Measurements from ENCODE around the gene KLHL42.
"Not testable (repeated sequence)": the region's sequence is repeated elsewhere in the genome, so short reads cannot be mapped to it uniquely, and the experiment has no call there.

Gene KLHL42

DNA sequence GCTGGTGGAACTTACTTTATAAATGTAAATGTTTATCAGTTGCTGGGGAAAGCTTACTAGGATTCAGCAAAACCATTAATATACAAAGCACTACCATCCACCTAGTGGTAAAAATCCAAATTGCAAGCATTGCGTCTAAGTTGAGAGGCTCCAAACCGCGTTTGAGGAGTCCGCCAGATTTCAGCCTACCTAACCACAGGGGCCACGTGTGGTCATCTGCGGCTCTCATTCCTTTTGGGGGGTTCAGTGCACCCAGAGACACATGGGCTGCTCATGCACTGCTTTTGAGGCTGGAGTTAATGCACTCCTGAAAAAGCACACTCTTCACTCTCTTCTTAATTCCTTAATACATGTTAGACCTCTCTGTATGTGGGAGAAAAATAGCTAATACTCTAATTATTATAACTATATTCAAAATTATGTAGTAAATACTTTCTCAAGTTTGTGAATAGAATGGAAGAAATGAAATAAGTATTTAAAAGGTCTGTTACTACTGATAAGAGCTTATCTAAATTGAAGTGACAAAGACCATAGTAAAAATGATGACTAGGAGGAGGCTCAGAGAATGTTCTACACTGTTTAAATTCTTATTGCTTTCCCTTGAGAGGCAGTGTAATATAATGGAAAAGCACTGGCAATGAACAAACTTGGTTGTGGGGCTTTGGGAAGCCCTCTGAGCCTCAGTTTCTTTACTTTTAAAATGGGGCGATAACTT, 41.4 kb downstream of the KLHL42 start:
- peak; percentile 30 for DNase-seq

DNA sequence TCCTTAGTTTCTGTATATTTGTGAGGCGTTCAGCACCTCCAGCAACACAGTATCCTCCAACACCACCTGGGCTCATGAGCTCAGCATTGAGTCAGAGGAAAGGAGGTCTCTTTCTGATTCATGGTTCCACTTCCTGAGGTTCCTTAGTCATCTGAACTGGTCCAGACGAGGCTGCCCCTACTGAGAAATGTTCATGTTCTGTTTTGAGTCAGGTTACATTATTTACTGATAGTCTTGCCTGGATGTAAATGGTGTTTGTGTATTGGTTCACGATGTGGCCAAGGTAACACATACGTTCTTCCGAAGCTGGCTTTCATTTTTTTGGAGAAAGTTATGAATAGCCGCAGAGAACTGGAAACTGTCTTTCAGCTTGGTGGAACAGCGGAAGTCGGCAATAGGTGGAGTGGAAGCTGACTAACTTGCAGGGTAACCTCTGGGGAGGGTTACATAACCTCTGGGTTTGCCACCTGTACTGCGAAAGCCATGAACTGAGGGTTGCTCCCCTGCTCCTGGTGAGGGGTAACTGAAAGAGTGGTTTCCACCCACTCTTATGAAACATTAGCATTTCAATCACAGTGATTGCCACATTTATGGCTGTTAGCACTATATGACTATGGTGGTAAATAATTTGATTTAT, 42.2 kb downstream of the KLHL42 start:
- peak; percentile 35 for DNase-seq

DNA sequence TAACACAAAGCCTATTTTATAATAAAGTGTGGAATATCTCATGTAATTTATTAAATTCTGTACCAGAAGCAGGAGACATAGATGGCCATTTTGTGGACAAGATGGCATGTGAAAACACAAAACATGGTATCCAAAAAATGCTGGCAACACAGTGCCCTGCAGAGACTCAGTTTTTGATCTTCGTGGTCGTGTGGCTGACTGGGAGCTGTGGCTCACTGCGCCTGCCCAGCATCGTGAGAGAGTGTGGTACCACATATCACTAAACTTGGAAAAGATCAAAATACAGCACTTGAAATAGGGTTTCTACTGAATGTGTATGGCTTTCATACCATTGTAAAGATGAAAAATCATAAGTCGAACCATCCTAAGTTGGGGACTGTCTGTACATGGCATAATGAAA, 43.0 kb downstream of the KLHL42 start:
- no peak for DNase-seq

DNA sequence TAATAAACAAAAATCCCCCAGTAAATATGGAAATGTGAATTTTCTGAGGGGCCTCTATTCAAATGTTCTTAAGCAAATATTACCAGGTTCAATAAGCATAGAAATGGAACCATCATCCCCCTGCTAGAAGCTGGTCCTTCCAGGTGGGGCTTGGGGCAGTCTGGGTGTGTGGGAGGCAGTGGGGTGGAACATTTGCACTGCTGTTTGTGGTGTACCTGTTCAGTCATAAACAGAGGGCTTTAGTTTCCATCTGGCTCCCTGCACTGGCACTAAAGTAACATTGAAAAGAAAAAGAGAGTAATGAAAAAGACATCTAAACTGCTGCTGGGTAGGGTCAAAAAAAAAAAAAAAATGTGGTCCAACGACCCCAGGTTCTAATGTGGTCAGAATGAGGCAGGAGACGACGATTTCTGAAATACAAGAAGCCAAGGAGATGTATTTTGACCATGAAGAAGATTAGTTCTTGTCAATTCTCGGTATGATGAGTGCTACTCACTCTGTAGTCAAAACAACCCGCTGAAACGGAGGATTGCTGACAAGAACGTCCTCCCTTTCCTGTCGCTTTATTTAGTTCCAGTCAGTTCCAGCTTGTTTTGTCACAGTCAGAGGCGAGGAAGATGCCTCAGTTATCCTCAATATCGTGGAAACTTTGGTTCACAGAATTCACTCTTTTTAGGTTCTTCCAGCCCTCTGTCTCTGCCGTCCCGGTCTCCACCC, 44.3 kb downstream of the KLHL42 start:
- no peak for DNase-seq

DNA sequence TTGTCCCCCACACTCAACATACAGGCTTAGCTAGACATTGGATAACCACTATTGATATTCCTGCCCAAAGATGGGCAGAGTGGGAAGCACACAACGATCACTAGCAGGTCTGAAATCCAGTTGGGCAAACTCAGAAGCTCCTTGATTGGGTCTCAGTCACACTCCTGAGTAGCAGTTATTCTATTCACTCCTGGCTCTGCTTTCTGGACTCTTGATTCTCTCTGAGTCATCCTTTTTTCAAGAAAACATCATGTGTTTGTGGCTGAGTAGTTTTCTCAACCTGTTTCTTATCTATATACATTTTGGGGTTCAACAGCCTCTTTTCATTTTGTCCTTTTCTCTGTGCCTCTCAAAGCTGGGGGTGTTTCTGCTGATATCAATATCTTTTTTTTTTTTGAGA, 46.0 kb downstream of the KLHL42 start:
- no peak for DNase-seq

DNA sequence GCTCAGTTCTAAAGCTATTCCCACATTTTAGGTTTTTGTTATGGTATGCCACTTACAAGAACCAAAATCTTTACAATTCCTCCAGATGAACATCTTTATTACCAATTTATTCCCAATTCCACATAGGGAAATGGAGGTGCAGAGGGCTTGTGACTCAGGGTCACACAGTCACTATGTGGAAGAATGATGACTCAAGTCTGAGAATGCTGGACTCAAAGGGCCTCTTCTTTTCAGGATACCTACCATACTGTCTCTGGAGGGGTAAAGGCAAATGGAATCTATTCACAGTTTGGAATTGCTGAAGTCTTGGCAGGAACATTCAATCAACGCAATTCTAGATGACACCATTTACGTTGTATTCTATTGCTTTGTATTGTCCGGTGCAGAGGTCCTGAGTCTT, 48.2 kb downstream of the KLHL42 start:
- DNase-seq = no peak

DNA sequence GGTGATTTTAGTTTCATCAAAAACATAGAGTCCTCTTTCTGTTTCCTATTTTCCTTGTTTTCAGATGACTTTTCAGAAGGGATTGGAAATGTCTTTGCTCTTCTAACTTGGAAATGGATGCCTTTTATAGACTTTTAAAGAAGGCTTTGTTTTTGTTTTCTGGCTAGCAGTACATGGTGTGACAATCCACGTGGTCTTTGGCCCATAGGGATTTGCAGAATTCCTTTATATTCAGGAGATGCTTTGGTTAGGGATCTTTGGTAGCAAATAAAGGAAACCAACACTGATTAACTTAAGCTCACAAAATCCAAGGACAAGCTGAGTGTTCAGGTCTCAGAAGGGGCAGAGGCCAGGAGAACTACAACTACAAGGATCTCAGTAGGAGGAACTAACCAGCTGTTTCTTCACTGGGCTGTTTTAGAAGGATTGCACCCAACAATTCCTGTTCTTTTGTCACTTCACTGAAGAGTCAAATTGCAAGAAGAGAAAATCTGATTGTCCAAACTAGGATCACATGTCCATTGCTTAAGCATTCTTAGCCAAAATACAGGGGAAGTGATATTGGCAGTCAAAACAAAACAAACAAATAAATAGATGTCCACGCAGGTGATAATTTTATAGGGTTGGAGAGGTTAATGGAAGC, 58.6 kb downstream of the KLHL42 start:
- no peak for DNase-seq

DNA sequence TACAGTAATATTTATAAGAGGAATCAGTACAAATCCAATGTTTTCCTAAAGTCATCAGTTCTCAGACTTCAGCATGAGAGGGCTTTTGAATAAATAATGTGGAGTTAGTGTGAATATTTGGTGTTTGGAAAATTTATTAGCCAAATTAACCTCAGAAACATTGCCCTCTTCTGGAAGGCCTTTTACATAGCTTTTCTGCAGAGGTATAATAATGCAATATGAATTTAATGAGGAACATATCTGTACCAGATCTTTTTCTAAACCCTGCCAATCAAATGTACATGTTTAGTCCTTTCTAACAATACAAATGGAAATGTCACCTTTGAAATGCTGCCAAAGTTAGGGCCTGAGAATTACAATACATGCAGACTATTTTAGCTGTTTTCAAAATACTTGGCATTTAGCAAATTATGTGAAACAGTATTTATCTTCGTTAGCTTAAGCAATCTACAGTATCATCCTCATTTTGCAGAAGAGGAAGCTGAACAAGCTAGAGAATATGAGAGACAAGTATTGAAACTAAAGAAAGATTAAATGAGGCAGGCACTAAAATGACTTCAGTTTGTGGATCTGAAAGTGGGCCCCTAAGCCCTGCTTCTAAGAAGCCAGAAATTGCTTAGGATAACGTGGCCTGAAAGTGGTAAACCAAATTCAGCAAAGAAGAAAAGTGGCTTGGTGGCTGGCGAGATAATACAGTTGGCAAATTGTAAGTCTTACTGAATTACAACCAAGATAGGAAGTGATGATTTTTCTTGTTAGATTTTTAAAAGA, 60.4 kb downstream of the KLHL42 start:
- no peak for DNase-seq

DNA sequence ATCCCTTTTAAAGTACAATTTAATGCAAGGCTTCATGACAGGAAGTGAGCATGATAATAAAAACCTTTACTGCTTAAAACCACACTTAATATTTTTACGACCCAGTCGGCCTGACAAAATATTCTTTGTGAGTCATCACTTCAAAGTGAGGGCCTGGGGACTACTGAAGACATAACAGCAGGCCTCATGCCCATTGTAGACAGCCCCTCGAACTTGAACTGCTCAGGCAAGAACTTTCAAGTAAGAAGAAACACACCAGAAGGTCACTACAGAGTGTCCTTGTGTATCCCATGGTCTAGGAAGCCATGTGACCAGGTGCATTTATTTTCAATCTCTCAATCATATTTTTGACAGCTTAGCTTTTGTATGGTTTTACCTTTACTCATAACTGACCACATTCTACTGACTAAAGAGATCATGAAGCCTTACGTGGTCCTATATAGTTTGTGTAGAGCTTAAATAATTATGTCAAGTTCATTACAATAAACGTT, 61.4 kb downstream of the KLHL42 start:
- DNase-seq = no peak

DNA sequence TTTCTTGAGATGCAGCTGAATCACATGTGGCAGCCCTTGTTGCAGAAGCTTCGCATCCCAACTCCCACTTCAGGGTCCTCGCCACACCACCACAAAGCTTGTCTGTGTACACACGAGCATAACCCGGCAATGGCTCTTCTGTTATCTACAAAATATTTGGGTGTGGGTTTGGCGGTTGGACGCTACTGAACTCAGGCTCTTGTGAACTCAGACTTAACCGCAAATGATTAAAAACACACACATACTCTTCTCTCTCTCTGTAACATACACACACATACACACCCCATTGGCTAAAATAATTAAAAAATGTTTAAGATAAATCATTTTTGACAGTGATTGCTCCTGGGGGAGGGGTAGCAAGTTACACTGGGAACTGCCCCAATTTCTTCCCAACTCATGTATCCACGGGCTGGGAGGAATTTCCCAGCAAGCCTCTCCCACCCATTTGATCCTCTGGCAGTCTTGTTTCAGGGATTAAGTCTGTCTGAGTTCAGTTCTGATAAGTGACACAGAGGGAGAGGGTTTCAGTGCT, 63.7 kb downstream of the KLHL42 start:
- no peak for DNase-seq

DNA sequence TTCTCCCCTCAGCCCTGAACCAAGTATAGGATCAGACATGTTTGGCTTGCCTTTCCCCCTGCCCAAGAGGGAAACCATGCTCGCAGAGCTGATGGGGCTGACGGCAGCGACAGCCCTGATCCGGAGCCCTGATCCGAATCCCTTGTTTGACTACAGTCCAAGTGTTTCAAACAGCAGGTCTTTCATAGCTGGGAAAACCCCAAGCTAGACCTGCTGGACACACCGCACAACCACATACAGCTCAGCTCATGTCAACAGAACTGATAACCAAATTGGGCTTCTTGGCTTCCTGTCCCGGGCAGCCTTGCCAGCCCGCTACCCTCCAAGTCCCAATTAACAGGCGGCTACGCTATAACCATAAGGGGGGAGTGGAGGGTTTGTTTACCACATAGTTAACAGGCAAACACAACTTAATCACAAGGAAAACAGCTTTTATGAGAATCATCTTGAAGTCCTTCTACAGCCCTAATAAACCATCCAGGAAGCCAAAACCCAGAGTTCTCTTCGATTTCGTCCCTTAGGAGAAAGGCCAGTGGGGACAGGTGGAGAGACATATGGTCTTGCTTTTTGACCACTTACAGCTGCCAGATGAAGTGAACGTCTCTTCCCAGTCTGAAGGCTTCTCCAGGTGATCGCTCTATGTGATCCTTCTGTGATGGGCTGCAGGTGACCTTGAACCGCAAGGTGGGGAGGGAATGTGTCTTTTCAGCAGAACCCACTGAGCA, 64.5 kb downstream of the KLHL42 start:
- no peak for DNase-seq

DNA sequence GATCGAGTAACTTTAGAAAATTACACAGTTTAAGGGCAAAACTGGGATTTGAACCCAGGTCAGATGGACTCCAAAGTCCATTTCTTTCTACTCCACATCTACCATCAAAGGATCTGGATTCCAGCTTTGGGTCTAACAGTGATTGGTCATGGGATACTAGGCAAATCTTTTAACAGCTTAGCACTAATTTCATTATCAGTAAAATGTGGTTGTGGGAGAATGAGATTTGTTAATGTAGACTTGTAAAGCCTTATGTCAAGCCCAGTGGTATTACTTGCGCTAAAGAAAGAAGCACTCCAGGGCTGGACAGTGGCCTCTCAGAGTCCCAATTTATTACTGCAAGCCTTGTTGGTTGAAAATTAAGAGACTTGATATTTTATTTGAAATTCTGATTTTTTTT, 65.2 kb downstream of the KLHL42 start:
- DNase-seq = no peak

DNA sequence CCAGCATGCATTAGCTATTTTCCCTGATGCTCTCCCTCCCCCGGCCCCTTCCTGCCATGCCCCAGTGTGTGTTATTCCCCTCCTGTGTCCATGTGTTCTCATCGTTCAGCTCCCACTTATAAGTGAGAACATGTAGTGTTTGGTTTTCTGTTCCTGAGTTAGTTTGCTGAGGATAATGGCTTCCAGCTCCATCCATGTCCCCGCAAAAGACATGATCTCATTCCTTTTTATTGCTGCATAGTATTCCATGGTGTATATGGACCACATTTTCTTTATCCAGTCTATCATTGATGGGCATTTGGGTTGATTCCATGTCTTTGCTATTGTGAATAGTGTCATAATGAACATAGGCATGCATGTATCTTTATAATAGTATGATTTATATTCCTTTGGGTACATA, 65.7 kb downstream of the KLHL42 start:
- not testable (repeated sequence) for DNase-seq

DNA sequence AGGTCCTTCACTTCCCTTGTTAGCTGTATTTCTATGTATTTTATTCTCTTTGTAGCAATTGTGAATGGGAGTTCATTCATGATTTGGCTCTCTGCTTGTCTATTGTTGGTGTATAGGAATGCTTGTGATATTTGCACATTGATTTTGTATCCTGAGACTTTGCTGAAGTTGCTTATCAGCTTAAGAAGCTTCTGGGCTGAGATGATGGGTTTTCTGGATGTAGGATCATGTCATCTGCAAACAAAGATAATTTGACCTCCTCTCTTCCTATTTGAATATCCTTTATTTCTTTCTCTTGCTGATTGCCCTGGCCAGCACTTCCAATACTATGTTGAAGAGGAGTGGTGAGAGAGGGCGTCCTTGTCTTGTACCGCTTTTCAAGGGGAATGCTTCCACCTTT, 67.3 kb downstream of the KLHL42 start:
- not testable (repeated sequence) for DNase-seq

DNA sequence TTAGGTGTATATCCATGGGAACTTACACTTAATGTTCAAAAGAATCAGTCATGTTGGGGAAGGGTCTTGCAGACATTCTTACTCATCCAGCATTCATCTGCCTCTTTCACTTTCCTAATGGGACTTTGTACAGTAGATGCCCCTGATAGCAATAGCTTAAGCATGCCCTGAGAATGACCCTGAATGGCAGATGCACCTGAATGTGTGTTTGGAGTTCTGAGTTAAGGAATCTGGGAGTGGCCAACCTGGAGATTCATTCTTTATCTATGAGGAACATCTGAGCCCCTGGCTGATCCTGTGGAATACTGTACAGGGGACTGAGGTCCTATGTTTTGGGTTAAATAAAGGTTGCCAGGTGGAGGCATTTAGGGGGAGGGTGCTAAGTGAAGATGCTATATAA, 71.3 kb downstream of the KLHL42 start:
- no peak for DNase-seq

DNA sequence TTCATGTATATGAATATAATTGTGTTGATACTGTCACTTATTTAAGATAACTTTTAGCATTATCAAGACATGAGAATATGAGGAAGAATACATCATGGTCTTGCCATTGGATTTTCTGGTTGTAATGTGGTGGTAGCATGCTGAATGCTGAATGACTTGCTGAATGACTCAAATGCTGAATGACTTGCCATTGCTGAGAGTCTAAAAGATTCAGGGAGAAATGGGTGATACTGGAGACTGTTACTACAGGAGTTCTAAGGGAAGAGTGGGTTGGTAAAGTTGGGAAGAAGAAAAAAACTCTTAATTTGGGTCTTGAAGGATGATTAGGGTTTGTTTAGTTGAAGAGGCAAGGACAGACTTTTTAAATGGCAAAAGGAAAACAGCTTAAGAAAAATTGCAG, 72.1 kb downstream of the KLHL42 start:
- DNase-seq = no peak

All from amniotic stem cell (primary cell).